Activated B cell treated with CpG ODN at 0.5 μM for 24 hours (primary cell): ENCODE measurements around the gene ZNRF4. TPM values are rescaled to one million over a fixed set of nuclear protein-coding genes. Genes with fewer than 3 reads are reported as not detected.
"Not testable (repeated sequence)": the region's sequence is repeated elsewhere in the genome, so short reads cannot be mapped to it uniquely, and the experiment has no call there.

ENCODE experiments used
- ATAC-seq: fragments of 200-7000 bp; cut with Tn5 transposase; one replicate; pipeline ENCODE4 v1.10.0; 2021; ENCODE audit warnings: low read depth, mild to moderate bottlenecking, moderate library complexity
- CTCF ChIA-PET: fragments of 350-600 bp; sonication (Branson Sonifier 250); formaldehyde crosslinking; loops from one replicate; lab custom pipeline; 2021; ENCODE audit warnings: antibody characterized with exemption; lab: Charles Lee
- POLR2A ChIA-PET: fragments of 350-600 bp; sonication (Branson Sonifier 250); formaldehyde crosslinking; loops from one replicate; lab custom pipeline; 2021; ENCODE audit warnings: antibody characterized with exemption; lab: Charles Lee
- DNase-seq: peaks from one replicate; pipeline ENCODE4 v3.0.0; 2022
- H3K27ac Mint-ChIP-seq: one replicate; pipeline ENCODE4 v1.8.0; 2020; ENCODE audit warnings: mixed read lengths
- H3K27me3 Mint-ChIP-seq: one replicate; pipeline ENCODE4 v1.8.0; 2021; ENCODE audit warnings: mixed read lengths
- H3K36me3 Mint-ChIP-seq: one replicate; pipeline ENCODE4 v1.8.0; 2021; ENCODE audit warnings: low read depth, mixed read lengths
- H3K4me1 Mint-ChIP-seq: one replicate; pipeline ENCODE4 v1.8.0; 2021; ENCODE audit warnings: mixed read lengths
- H3K4me3 Mint-ChIP-seq: one replicate; pipeline ENCODE4 v1.8.0; 2020; ENCODE audit warnings: mild to moderate bottlenecking, mixed read lengths
- H3K9me3 Mint-ChIP-seq: one replicate; pipeline ENCODE4 v1.8.0; 2020; ENCODE audit warnings: mixed read lengths
- intact Hi-C: fragments of 100-400 bp; cut with micrococcal nuclease; formaldehyde crosslinking; loops from one replicate; pipeline ENCODE4 v1.15.1; 2024
- total RNA-seq: library from RNA; stranded (reverse); gene quantifications from 2 replicates; pipeline ENCODE4 v1.2.3, GENCODE V29; 2022
- TF ChIP-seq, protein P1 (sequence below): fragments of 200-600 bp; IDR thresholded peaks from one replicate; pipeline ENCODE4 v1.8.0; 2022; ENCODE audit warnings: antibody characterized with exemption, mild to moderate bottlenecking

ZNRF4 gene, protein sequence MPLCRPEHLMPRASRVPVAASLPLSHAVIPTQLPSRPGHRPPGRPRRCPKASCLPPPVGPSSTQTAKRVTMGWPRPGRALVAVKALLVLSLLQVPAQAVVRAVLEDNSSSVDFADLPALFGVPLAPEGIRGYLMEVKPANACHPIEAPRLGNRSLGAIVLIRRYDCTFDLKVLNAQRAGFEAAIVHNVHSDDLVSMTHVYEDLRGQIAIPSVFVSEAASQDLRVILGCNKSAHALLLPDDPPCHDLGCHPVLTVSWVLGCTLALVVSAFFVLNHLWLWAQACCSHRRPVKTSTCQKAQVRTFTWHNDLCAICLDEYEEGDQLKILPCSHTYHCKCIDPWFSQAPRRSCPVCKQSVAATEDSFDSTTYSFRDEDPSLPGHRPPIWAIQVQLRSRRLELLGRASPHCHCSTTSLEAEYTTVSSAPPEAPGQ
- total RNA-seq: not detected in 2 replicates

DNA sequence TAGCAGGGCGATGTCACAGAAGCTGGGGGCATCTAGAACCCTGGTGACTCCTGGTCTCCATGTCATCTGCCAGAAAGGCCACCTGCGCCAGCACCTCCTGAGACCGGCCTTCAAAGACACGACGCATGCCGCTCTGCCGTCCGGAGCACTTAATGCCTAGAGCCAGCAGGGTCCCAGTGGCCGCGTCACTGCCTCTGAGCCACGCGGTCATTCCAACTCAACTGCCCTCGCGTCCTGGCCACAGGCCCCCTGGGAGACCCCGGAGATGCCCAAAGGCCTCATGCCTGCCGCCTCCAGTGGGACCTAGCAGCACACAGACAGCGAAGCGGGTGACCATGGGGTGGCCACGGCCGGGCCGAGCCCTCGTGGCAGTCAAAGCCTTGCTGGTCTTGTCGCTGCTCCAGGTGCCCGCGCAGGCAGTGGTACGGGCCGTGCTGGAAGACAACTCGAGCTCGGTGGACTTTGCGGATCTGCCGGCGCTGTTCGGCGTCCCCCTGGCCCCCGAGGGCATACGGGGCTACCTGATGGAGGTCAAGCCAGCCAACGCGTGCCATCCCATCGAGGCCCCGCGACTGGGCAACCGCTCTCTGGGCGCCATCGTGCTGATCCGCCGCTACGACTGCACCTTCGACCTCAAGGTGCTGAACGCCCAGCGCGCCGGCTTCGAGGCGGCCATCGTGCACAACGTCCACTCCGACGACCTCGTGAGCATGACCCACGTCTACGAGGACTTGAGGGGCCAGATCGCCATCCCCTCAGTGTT, at the start of gene ZNRF4:
Gene ZNRF4, plus strand, starts transcription at position 51 of the 763 bp plus-strand sequence. Its CDS starts 75 bp downstream, at position 126.
- intact Hi-C loops: no loop called here
- peaks cover 6% of the 10 kb centered on the region for H3K9me3 Mint-ChIP-seq
- no peaks in the 10 kb centered on the region for H3K4me1 Mint-ChIP-seq
- H3K36me3 Mint-ChIP-seq: no peaks in the 10 kb centered on the region
- CTCF ChIA-PET: no interaction called here
- H3K27me3 Mint-ChIP-seq: no peaks in the 10 kb centered on the region
- TF ChIP-seq, protein P1, sequence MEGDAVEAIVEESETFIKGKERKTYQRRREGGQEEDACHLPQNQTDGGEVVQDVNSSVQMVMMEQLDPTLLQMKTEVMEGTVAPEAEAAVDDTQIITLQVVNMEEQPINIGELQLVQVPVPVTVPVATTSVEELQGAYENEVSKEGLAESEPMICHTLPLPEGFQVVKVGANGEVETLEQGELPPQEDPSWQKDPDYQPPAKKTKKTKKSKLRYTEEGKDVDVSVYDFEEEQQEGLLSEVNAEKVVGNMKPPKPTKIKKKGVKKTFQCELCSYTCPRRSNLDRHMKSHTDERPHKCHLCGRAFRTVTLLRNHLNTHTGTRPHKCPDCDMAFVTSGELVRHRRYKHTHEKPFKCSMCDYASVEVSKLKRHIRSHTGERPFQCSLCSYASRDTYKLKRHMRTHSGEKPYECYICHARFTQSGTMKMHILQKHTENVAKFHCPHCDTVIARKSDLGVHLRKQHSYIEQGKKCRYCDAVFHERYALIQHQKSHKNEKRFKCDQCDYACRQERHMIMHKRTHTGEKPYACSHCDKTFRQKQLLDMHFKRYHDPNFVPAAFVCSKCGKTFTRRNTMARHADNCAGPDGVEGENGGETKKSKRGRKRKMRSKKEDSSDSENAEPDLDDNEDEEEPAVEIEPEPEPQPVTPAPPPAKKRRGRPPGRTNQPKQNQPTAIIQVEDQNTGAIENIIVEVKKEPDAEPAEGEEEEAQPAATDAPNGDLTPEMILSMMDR: no peak
- H3K27ac Mint-ChIP-seq: no peak within 1 kb of the TSS
- POLR2A ChIA-PET: no interaction called here
- no peak for DNase-seq
- ATAC-seq: no peak
- no peak within 1 kb of the TSS for H3K4me3 Mint-ChIP-seq

DNA sequence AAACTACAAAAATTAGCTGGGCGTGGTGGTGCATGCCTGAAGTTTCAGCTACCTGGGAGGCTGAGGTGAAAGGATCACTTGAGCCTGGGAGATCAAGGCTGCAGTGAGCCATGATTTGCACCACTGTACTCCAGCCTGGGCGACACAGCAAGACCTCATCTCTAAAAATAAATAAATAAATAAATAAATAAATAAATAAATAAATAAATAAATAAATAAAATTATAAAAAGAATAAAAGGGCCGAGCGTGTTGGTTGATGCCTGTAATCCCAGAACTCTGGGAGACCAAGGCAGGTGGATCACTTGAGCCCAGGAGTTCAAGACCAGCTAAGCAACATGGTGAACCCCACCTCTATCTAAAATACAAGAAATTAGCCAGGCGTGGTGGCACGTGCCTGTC, 49.0 kb upstream of the ZNRF4 start:
- H3K4me3 Mint-ChIP-seq, POLR2A ChIA-PET, H3K9me3 Mint-ChIP-seq, intact Hi-C loops, DNase-seq, H3K27ac Mint-ChIP-seq, ATAC-seq, H3K36me3 Mint-ChIP-seq, H3K4me1 Mint-ChIP-seq, CTCF ChIA-PET: not testable (repeated sequence)
- peaks cover 10% of the 10 kb centered on the region for H3K27me3 Mint-ChIP-seq

DNA sequence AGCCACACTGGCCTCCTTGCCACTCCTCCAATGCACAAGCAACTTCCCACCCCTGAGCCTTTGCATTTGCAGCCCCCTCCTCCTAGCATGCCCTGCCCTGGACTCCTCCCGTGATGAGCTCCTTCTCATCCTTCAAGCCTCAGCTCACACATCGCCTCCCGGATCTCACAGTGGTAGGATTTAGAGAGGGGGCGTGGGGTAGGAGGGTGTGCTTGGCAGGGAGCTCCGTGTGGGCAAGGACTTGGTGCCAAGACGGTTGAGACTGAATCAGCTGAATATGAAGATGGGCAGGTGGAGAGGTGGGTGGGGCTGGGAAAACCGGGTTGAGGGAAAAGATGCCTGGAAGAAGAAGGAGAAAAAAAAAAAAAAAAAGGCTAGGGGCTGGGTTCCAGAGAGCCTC, 48.4 kb upstream of the ZNRF4 start:
- CTCF ChIA-PET: no interaction called here
- H3K9me3 Mint-ChIP-seq: peaks cover 7% of the 10 kb centered on the region
- no peak for ATAC-seq
- peaks cover 10% of the 10 kb centered on the region for H3K27me3 Mint-ChIP-seq
- H3K4me3 Mint-ChIP-seq: no peak overlapping the region
- intact Hi-C loops: no loop called here
- no peak for DNase-seq
- no peaks in the 10 kb centered on the region for H3K36me3 Mint-ChIP-seq
- H3K4me1 Mint-ChIP-seq: no peaks in the 10 kb centered on the region
- POLR2A ChIA-PET: no interaction called here
- TF ChIP-seq, protein P1: no peak
- H3K27ac Mint-ChIP-seq: no peak overlapping the region

DNA sequence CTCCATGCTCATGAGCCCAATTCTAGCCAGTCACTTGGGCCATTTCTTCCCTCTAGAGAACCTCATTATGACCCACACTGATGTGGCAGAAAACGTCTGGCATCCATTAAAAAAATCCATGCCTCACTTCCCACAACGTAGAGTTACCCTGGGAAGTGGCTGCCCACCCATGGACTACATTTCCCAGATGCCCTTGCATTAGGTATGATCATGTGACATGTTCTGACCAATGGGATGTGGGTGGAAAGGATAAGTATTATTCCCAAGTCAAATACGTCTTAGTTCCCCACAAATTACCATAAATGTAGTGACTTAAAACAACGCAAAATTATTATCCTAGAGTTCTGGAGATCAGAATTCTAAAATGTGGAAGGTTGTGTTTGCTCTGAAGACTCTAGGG, 47.9 kb upstream of the ZNRF4 start:
- ATAC-seq (no peak), DNase-seq (no peak)
- peaks cover 7% of the 10 kb centered on the region for H3K9me3 Mint-ChIP-seq
- H3K4me1 Mint-ChIP-seq: no peaks in the 10 kb centered on the region
- POLR2A ChIA-PET: no interaction called here
- no peak overlapping the region for H3K27ac Mint-ChIP-seq
- TF ChIP-seq, protein P1: no peak
- H3K36me3 Mint-ChIP-seq: no peaks in the 10 kb centered on the region
- CTCF ChIA-PET: no interaction called here
- H3K27me3 Mint-ChIP-seq: peaks cover 10% of the 10 kb centered on the region
- intact Hi-C loops: no loop called here
- H3K4me3 Mint-ChIP-seq: no peak overlapping the region

DNA sequence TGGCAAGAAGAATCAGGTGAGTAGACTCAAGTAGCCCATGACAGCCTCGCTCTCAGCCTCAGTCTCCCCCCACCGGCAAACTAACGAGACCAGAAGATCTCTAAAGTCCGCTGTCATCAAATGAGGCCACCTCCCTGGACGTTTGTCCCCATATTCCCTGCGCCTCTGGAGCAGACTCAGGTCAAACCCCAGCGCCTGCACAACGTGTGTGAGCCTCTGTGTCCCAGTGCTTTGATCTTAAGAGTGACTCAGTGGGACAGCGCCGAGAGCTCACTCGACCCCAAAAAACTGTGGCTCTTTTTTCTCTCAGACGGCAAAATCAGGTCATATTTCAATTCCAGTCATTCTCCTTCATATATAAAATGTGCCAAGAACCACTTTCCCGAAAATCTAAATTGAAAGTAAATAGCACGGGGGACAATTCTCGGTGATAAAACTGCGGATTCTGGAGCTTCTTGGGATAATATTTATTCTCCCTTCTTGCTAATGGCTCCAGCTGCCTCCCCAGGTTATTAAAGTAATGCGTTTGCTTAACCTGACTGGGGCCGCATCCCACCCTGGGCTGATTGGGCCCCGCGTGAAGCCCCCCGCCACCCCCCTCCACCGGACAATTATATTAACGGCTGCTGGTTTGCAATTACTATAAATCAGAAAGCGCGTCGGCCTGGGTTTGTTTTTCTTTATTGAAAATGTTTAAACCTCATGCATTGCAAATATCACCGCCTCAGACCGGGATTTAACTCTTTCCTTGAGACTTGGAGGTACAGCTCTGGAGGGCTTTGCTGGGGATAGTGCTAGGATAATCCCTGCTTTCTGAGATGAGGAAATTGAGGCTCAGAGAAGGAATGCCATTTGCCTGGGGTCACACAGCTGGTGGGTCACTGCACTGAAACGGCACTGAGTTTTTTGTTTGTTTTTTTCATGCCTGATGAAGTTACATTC, 37.5 kb upstream of the ZNRF4 start:
- ATAC-seq: no peak
- TF ChIP-seq, protein P1: no peak
- POLR2A ChIA-PET: no interaction called here

More for the DNA sequence above, 37.5 kb upstream of the ZNRF4 start:
- intact Hi-C loops: no loop called here
- no peak for DNase-seq
- Mint-ChIP-seq H3K36me3 (no peaks in the 10 kb centered on the region), H3K27ac (no peak overlapping the region), H3K9me3 (no peaks in the 10 kb centered on the region), H3K4me1 (no peaks in the 10 kb centered on the region), H3K27me3 (peaks cover 35% of the 10 kb centered on the region), H3K4me3 (no peak overlapping the region)
- CTCF ChIA-PET: no interaction called here
